Right lobe of liver (tissue), 4 donors: ENCODE results near the gene DLG5.

Experiments used
- CTCF ChIP-seq, 4 donors: fragments of 200-600 bp in 3 of 4; fragments of 450-650 bp in 1 of 4; IDR thresholded peaks; one replicate each; pipeline versions ENCODE4 v1.5.1 to v1.8.0; 2016 to 2022; ENCODE audit warnings: antibody characterized with exemption in 4 of 4, mild to moderate bottlenecking in 2 of 4
- POLR2A ChIP-seq: fragments of 450-650 bp; IDR thresholded peaks from one replicate; pipeline ENCODE4 v1.6.1; 2017; ENCODE audit warnings: antibody characterized with exemption, mild to moderate bottlenecking
- donor health status: DM: no; HTN: no; CAD: no.
- donor health status: DM: no; HTN: no; CAD: no.
- donor health status: DM: no; HTN: yes; CAD: no.

- TF ChIP-seq POLR2A (no peak), CTCF (IDR thresholded peaks at IDR 0.05) (no peak)
Observed at GRCh38 chr10:77780180-77780579, 146.4 kb downstream of the DLG5 start.
